ENCODE results near the gene PLXND1.

PLXND1 gene

GRCh38 chr3:129521611-129522010 lies 84.9 kb downstream of the PLXND1 start:
- H3K4me3 ChIP-seq (replicated peaks; ENCODE audit: low read depth, low read length): no peak overlapping the region
- TF ChIP-seq CTCF (IDR thresholded peaks at IDR 0.05; ENCODE audit: low read depth, low read length, missing control alignments): no peak
- no peak for DNase-seq (ENCODE audit: extremely low read depth, low read depth)

- no peak overlapping the region for H3K4me3 ChIP-seq (replicated peaks; ENCODE audit: low read depth, low read length)
- DNase-seq (ENCODE audit: extremely low read depth, low read depth): no peak
- no peak for TF ChIP-seq CTCF (IDR thresholded peaks at IDR 0.05; ENCODE audit: low read depth, low read length, missing control alignments)
These were observed 85.5 kb downstream of the PLXND1 start for GRCh38 chr3:129520960-129521359.

- DNase-seq (ENCODE audit: extremely low read depth, low read depth): no peak
- no peak overlapping the region for H3K4me3 ChIP-seq (replicated peaks; ENCODE audit: low read depth, low read length)
- no peak for TF ChIP-seq CTCF (IDR thresholded peaks at IDR 0.05; ENCODE audit: low read depth, low read length, missing control alignments)
These were observed 86.4 kb downstream of the PLXND1 start for GRCh38 chr3:129519896-129520715.

DNA sequence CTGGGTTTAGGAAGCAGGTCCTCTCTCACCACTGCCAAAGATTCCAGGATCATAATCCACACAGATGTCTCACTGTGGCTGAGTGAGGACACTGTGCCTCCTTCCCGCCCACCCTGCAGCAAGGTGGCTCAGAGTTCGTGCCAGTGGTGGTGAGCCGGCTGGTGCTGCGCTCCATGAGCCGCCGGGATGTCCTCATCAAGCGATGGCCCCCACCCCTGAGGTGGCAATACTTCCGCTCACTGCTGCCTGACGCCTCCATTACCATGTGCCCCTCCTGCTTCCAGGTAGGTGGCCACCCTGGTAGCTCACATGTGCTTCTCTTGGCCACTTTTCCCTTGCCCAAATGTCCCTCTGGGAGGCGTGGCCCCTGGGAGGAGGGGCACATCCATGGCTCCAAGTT lies 87.0 kb downstream of the PLXND1 start:
- TF ChIP-seq CTCF (IDR thresholded peaks at IDR 0.05; ENCODE audit: low read depth, low read length, missing control alignments): no peak
- H3K4me3 ChIP-seq (replicated peaks; ENCODE audit: low read depth, low read length): no peak overlapping the region

DNA sequence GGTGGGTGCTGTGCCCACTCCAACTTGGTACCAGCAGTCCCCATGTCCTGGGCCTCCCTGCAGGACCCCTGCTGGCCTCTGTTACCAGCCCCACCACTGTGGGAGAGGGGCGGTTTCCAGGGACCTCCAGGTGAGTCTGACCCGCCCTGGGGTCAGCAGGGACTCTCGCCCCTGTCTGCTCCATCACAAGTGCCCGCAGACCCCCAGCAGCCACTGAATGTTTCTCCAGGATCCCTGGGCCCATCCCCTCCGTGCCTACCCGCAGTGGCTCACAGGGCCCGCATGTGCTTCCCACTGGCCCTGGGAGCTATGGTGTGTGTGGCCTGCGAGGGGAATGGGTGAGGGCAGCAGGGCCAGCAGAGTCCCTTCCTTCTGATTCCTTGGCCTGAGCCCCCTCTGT lies 87.9 kb downstream of the PLXND1 start:
- no peak for DNase-seq (ENCODE audit: extremely low read depth, low read depth)
- TF ChIP-seq CTCF (IDR thresholded peaks at IDR 0.05; ENCODE audit: low read depth, low read length, missing control alignments): no peak
- H3K4me3 ChIP-seq (replicated peaks; ENCODE audit: low read depth, low read length): no peak overlapping the region

More for the DNA sequence above, 87.0 kb downstream of the PLXND1 start:
- no peak for DNase-seq (ENCODE audit: extremely low read depth, low read depth)

- TF ChIP-seq CTCF (IDR thresholded peaks at IDR 0.05; ENCODE audit: low read depth, low read length, missing control alignments): no peak
- H3K4me3 ChIP-seq (replicated peaks; ENCODE audit: low read depth, low read length): no peak overlapping the region
- no peak for DNase-seq (ENCODE audit: extremely low read depth, low read depth)
These were observed 88.4 kb downstream of the PLXND1 start for GRCh38 chr3:129518038-129518561.
